IPS-NIHi7 (cell line): Measurements from ENCODE around the gene TMEM225B.
"Not testable (repeated sequence)": the region's sequence is repeated elsewhere in the genome, so short reads cannot be mapped to it uniquely, and the experiment has no call there.

ENCODE experiments used
- DNase-seq: peaks from one replicate; pipeline ENCODE4 v3.0.0; 2012; ENCODE audit warnings: mixed read lengths; ENCODE audit errors: extremely low spot score

Gene TMEM225B

GRCh38 chr7:99597762-99598501 is at the start of gene TMEM225B:
Gene TMEM225B, plus strand, starts transcription at chr7:99598267. Its CDS starts 6,122 bp downstream, at chr7:99604389.
- no peak for DNase-seq

GRCh38 chr7:99549545-99549944 is 48.5 kb upstream of the TMEM225B start:
- not testable (repeated sequence) for DNase-seq

GRCh38 chr7:99551334-99551733 is 46.7 kb upstream of the TMEM225B start:
- no peak for DNase-seq

- peak; percentile 97 for DNase-seq
Observed at GRCh38 chr7:99551767-99552463, 46.2 kb upstream of the TMEM225B start, which contains the start of gene FAM200A. Gene FAM200A, minus strand, starts transcription at chr7:99552114. Its CDS starts 3,707 bp downstream, at chr7:99548407.

- no peak for DNase-seq
Observed at GRCh38 chr7:99553039-99553438, 45.0 kb upstream of the TMEM225B start.

- DNase-seq, result no peak
Observed at GRCh38 chr7:99554939-99555338, 43.1 kb upstream of the TMEM225B start.

- no peak for DNase-seq
Observed at GRCh38 chr7:99557196-99557607, 40.9 kb upstream of the TMEM225B start.

GRCh38 chr7:99557940-99558305 is 40.1 kb upstream of the TMEM225B start:
- no peak for DNase-seq

- peak; percentile 99 for DNase-seq
Observed at GRCh38 chr7:99558306-99559174, 39.5 kb upstream of the TMEM225B start, which contains the start of gene ZNF655. Gene ZNF655, plus strand, starts transcription at chr7:99558642. Its CDS starts 1,918 bp downstream, at chr7:99560560.

- DNase-seq, result no peak
Observed at GRCh38 chr7:99559175-99559915, 38.7 kb upstream of the TMEM225B start.

GRCh38 chr7:99560834-99561736 is 37.0 kb upstream of the TMEM225B start:
- no peak for DNase-seq

- no peak for DNase-seq
Observed at GRCh38 chr7:99561737-99562051, 36.4 kb upstream of the TMEM225B start.

GRCh38 chr7:99562114-99562784 is 35.8 kb upstream of the TMEM225B start:
- no peak for DNase-seq

- DNase-seq, result peak; percentile 59
Observed at GRCh38 chr7:99562832-99563231, 35.2 kb upstream of the TMEM225B start.

- DNase-seq, result no peak
Observed at GRCh38 chr7:99563650-99564049, 34.4 kb upstream of the TMEM225B start.

GRCh38 chr7:99568770-99569169 is 29.3 kb upstream of the TMEM225B start:
- not testable (repeated sequence) for DNase-seq

- DNase-seq, result no peak
Observed at GRCh38 chr7:99571768-99572167, 26.3 kb upstream of the TMEM225B start.

GRCh38 chr7:99573257-99573656 is 24.8 kb upstream of the TMEM225B start:
- DNase-seq, result no peak

- DNase-seq, result no peak
Observed at GRCh38 chr7:99576251-99576650, 21.8 kb upstream of the TMEM225B start.
